Prostate gland (tissue), 2 donors: ENCODE results near the gene PZP.

ENCODE experiments used
- POLR2A ChIP-seq: fragments of 450-650 bp; IDR thresholded peaks from one replicate; pipeline ENCODE4 v1.6.1; 2016; ENCODE audit warnings: antibody characterized with exemption, mild to moderate bottlenecking
- POLR2AphosphoS5 ChIP-seq: sonication (generic); formaldehyde crosslinking; IDR thresholded peaks from one replicate; pipeline ENCODE4 v1.6.1; 2017; ENCODE audit warnings: antibody characterized with exemption
- TF ChIP-seq, protein P1 (sequence below), 4 experiments: fragments of 200-600 bp in 2 of 4; fragments of 450-650 bp in 2 of 4; sonication (generic) in 2 of 4; IDR thresholded peaks; 1 replicate in 3 of 4; 2 replicates in 1 of 4; pipeline ENCODE4 v1.5.1; 2016 to 2019; ENCODE audit warnings: antibody characterized with exemption in 4 of 4, mild to moderate bottlenecking in 2 of 4, moderate library complexity in 2 of 4

- TF ChIP-seq, protein P1, sequence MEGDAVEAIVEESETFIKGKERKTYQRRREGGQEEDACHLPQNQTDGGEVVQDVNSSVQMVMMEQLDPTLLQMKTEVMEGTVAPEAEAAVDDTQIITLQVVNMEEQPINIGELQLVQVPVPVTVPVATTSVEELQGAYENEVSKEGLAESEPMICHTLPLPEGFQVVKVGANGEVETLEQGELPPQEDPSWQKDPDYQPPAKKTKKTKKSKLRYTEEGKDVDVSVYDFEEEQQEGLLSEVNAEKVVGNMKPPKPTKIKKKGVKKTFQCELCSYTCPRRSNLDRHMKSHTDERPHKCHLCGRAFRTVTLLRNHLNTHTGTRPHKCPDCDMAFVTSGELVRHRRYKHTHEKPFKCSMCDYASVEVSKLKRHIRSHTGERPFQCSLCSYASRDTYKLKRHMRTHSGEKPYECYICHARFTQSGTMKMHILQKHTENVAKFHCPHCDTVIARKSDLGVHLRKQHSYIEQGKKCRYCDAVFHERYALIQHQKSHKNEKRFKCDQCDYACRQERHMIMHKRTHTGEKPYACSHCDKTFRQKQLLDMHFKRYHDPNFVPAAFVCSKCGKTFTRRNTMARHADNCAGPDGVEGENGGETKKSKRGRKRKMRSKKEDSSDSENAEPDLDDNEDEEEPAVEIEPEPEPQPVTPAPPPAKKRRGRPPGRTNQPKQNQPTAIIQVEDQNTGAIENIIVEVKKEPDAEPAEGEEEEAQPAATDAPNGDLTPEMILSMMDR (IDR thresholded peaks at IDR 0.05): no peak
- TF ChIP-seq POLR2A (no peak), POLR2AphosphoS5 (peak; percentile 64)
These were observed 13.3 kb upstream of the PZP start for GRCh38 chr12:9221483-9221882.
